HEK293 (cell line): ENCODE data around the gene RHBDL3.

Source experiments
- CTCF ChIA-PET: fragments of 350-600 bp; formaldehyde crosslinking; extraction: SDS; loops from one replicate; lab custom pipeline; 2021; ENCODE audit warnings: antibody characterized with exemption; lab: Yijun Ruan, JAX
- POLR2A ChIA-PET: fragments of 300-600 bp; formaldehyde crosslinking; extraction: SDS; loops from one replicate; lab custom pipeline; 2020; ENCODE audit warnings: antibody characterized with exemption, inconsistent platforms; lab: Yijun Ruan, JAX
- H3K27ac ChIP-seq: fragments of 200-500 bp; sonication (Bioruptor generic); 2 replicates; pipeline ENCODE4 v1.5.1; 2014; ENCODE audit warnings: low read depth, low read length, control low read depth, inconsistent platforms; ENCODE audit errors: extremely low read depth
- H3K36me3 ChIP-seq, 2 experiments: fragments of 200-500 bp in 1 of 2; sonication (Bioruptor generic) in 1 of 2; 1 replicate in 1 of 2; 2 replicates in 1 of 2; pipeline ENCODE4 v1.5.1; 2014 to 2017; ENCODE audit warnings: inconsistent platforms in 2 of 2, low read length in 2 of 2; ENCODE audit not compliant: control insufficient read depth in 2 of 2, insufficient read depth in 1 of 2
- H3K4me1 ChIP-seq: fragments of 200-500 bp; sonication (Bioruptor generic); 2 replicates; pipeline ENCODE4 v1.5.1; 2014; ENCODE audit warnings: mild to moderate bottlenecking, low read length, inconsistent platforms; ENCODE audit not compliant: control insufficient read depth, insufficient read depth
- H3K4me3 ChIP-seq: 2 replicates; pipeline ENCODE4 v1.5.1; 2011; ENCODE audit warnings: low read depth, mild to moderate bottlenecking, control low read depth, low read length, moderate library complexity
- H3K9me3 ChIP-seq: fragments of 200-500 bp; sonication (Bioruptor generic); 2 replicates; pipeline ENCODE4 v1.5.1; 2014; ENCODE audit warnings: low read depth, low read length, inconsistent platforms; ENCODE audit not compliant: control insufficient read depth, insufficient read depth
- GLIS1 ChIP-seq: fragments of 450-650 bp; formaldehyde crosslinking; IDR thresholded peaks from 2 replicates; pipeline ENCODE4 v1.5.1; 2016; ENCODE audit warnings: missing biosample characterization, missing genetic modification characterization
- HOXA7 ChIP-seq: sonication (generic); formaldehyde crosslinking; IDR thresholded peaks from 2 replicates; pipeline ENCODE4 v1.8.1; 2022; ENCODE audit warnings: missing genetic modification reagents, borderline replicate concordance
- SALL2 ChIP-seq: fragments of 450-650 bp; formaldehyde crosslinking; IDR thresholded peaks from 2 replicates; pipeline ENCODE4 v1.5.0; 2017; ENCODE audit warnings: missing biosample characterization, mild to moderate bottlenecking, missing genetic modification characterization, borderline replicate concordance
- YY2 ChIP-seq: fragments of 450-650 bp; formaldehyde crosslinking; IDR thresholded peaks from 2 replicates; pipeline ENCODE4 v1.5.1; 2016; ENCODE audit warnings: missing biosample characterization, missing genetic modification characterization
- ZBTB44 ChIP-seq: fragments of 450-650 bp; IDR thresholded peaks from 2 replicates; pipeline ENCODE4 v1.5.1; 2018; ENCODE audit warnings: missing biosample characterization, mild to moderate bottlenecking, missing genetic modification characterization
- ZBTB48 ChIP-seq: fragments of 450-650 bp; formaldehyde crosslinking; IDR thresholded peaks from 2 replicates; pipeline ENCODE4 v1.5.1; 2016; ENCODE audit warnings: missing biosample characterization, missing genetic modification characterization
- ZBTB8A ChIP-seq: fragments of 450-650 bp; formaldehyde crosslinking; IDR thresholded peaks from 2 replicates; pipeline ENCODE4 v1.5.1; 2016; ENCODE audit warnings: missing biosample characterization, missing genetic modification characterization
- ZEB2 ChIP-seq: fragments of 450-650 bp; formaldehyde crosslinking; IDR thresholded peaks from 2 replicates; pipeline ENCODE4 v1.5.1; 2016; ENCODE audit warnings: missing biosample characterization, missing genetic modification characterization
- ZFP69B ChIP-seq: fragments of 450-650 bp; formaldehyde crosslinking; IDR thresholded peaks from 2 replicates; pipeline ENCODE4 v1.5.1; 2016; ENCODE audit warnings: missing biosample characterization, missing genetic modification characterization
- ZIC2 ChIP-seq: fragments of 450-650 bp; formaldehyde crosslinking; IDR thresholded peaks from 2 replicates; pipeline ENCODE4 v1.5.1; 2016; ENCODE audit warnings: missing biosample characterization, missing genetic modification characterization
- ZNF112 ChIP-seq: fragments of 450-650 bp; formaldehyde crosslinking; IDR thresholded peaks from 2 replicates; pipeline ENCODE4 v1.5.0; 2017; ENCODE audit warnings: missing biosample characterization, missing genetic modification characterization
- ZNF146 ChIP-seq: fragments of 450-650 bp; formaldehyde crosslinking; IDR thresholded peaks from 2 replicates; pipeline ENCODE4 v1.5.1; 2016; ENCODE audit warnings: missing biosample characterization, missing genetic modification characterization
- ZNF416 ChIP-seq: fragments of 450-650 bp; formaldehyde crosslinking; IDR thresholded peaks from 2 replicates; pipeline ENCODE4 v1.5.1; 2016; ENCODE audit warnings: missing biosample characterization, missing genetic modification characterization
- ZNF423 ChIP-seq: fragments of 450-650 bp; formaldehyde crosslinking; IDR thresholded peaks from 2 replicates; pipeline ENCODE4 v1.5.1; 2016; ENCODE audit warnings: missing biosample characterization, missing genetic modification characterization
- ZNF510 ChIP-seq: fragments of 450-650 bp; formaldehyde crosslinking; IDR thresholded peaks from 2 replicates; pipeline ENCODE4 v1.5.1; 2018; ENCODE audit warnings: mild to moderate bottlenecking, missing genetic modification characterization, missing biosample characterization; ENCODE audit not compliant: insufficient replicate concordance
- ZNF514 ChIP-seq: fragments of 450-650 bp; formaldehyde crosslinking; IDR thresholded peaks from 2 replicates; pipeline ENCODE4 v1.5.1; 2016; ENCODE audit warnings: missing biosample characterization, missing genetic modification characterization
- ZNF521 ChIP-seq: fragments of 450-650 bp; formaldehyde crosslinking; IDR thresholded peaks from 2 replicates; pipeline ENCODE4 v1.5.1; 2017; ENCODE audit warnings: missing biosample characterization, mild to moderate bottlenecking, missing genetic modification characterization
- ZNF548 ChIP-seq: fragments of 450-650 bp; formaldehyde crosslinking; IDR thresholded peaks from 2 replicates; pipeline ENCODE4 v1.5.1; 2016; ENCODE audit warnings: missing biosample characterization, missing genetic modification characterization
- ZNF623 ChIP-seq: fragments of 450-650 bp; formaldehyde crosslinking; IDR thresholded peaks from 2 replicates; pipeline ENCODE4 v1.5.1; 2016; ENCODE audit warnings: missing biosample characterization, missing genetic modification characterization
- ZNF76 ChIP-seq: fragments of 450-650 bp; formaldehyde crosslinking; IDR thresholded peaks from 2 replicates; pipeline ENCODE4; 2016; ENCODE audit warnings: low read depth, missing biosample characterization, missing genetic modification characterization, borderline replicate concordance
- TF ChIP-seq, protein P1 (sequence below): fragments of 450-650 bp; formaldehyde crosslinking; IDR thresholded peaks from 2 replicates; pipeline ENCODE4 v1.5.1; 2016; ENCODE audit warnings: missing biosample characterization, missing genetic modification characterization
- TF ChIP-seq, protein P2 (sequence below): fragments of 450-650 bp; formaldehyde crosslinking; IDR thresholded peaks from 2 replicates; pipeline ENCODE4 v1.5.1; 2016; ENCODE audit warnings: missing biosample characterization, missing genetic modification characterization
- TF ChIP-seq, protein P3 (sequence below): IDR thresholded peaks from 2 replicates; pipeline ENCODE4 v1.6.1; 2011; ENCODE audit warnings: mild to moderate bottlenecking, low read depth, low read length, borderline replicate concordance

The RHBDL3 gene

GRCh38 chr17:32323811-32324491, 58.3 kb downstream of the RHBDL3 start:
- H3K36me3 ChIP-seq, result peaks cover 0 to 10% of the 10 kb centered on the region in 2 experiments; a peak in 2 of 3 replicates
- peak overlapping the region; percentile 11; the same call in 1 of the 2 replicates for H3K27ac ChIP-seq
- ChIA-PET POLR2A (no interaction called here), CTCF (interaction anchor here (0.5 to 2.8 kb wide), 2 partner anchors 71 to 101 kb away, joined by 3 to 16 read pairs; no protein-coding TSS in a partner anchor)
- TF ChIP-seq ZIC2, result peak; percentile 62
- peak; percentile 82 for TF ChIP-seq GLIS1
- TF ChIP-seq ZBTB8A (tag by site-specific recombination), result no peak
- no peak for TF ChIP-seq ZNF423
- no peak overlapping the region for H3K4me3 ChIP-seq
- no peaks in the 10 kb centered on the region for H3K9me3 ChIP-seq
- H3K4me1 ChIP-seq, result no peaks in the 10 kb centered on the region

DNA sequence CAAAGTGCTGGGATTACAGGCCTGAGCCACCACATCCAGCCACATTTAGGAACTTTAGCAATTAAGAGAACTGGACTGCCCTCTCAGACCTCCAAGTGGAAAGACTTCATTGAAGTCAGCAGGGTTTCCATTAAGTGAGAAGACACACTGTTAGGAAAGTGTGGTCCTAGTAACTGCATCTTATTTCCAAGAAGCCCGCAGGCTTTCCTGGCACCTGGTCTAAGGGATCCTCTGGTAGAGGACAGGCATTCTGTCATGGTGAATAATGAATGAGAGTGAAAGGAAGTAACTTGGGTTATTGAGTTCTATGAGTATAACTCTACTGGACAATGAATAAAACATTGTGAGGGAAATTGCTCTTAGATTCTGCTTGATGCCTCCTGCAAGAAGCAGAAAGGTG, 62.3 kb downstream of the RHBDL3 start:
- ChIA-PET POLR2A (no interaction called here), CTCF (interaction anchor here (0.6 to 3.3 kb wide), 3 partner anchors 8 to 229 kb away, joined by 3 to 28 read pairs (median 6); no protein-coding TSS in a partner anchor)
- no peak overlapping the region for H3K27ac ChIP-seq

GRCh38 chr17:32330147-32330546, 64.5 kb downstream of the RHBDL3 start:
- Histone ChIP-seq H3K27ac (no peak overlapping the region), H3K4me1 (no peaks in the 10 kb centered on the region), H3K36me3 (peaks cover 31% of the 10 kb centered on the region in 2 experiments), H3K4me3 (no peak overlapping the region), H3K9me3 (no peaks in the 10 kb centered on the region)
- CTCF ChIA-PET, result interaction anchor here (3.3 kb wide), 1 partner anchor 10 kb away, joined by 28 read pairs; no protein-coding TSS in a partner anchor
- POLR2A ChIA-PET, result interaction anchor here (1.5 kb wide), 1 partner anchor 10 kb away, joined by 5 read pairs; no protein-coding TSS in a partner anchor
- TF ChIP-seq, protein P1, sequence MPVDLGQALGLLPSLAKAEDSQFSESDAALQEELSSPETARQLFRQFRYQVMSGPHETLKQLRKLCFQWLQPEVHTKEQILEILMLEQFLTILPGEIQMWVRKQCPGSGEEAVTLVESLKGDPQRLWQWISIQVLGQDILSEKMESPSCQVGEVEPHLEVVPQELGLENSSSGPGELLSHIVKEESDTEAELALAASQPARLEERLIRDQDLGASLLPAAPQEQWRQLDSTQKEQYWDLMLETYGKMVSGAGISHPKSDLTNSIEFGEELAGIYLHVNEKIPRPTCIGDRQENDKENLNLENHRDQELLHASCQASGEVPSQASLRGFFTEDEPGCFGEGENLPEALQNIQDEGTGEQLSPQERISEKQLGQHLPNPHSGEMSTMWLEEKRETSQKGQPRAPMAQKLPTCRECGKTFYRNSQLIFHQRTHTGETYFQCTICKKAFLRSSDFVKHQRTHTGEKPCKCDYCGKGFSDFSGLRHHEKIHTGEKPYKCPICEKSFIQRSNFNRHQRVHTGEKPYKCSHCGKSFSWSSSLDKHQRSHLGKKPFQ (tag by site-specific recombination), result no peak
- TF ChIP-seq ZBTB44 (tag by site-specific recombination), result no peak
- no peak for TF ChIP-seq ZNF623 (tag by site-specific recombination)
- TF ChIP-seq, protein P2, sequence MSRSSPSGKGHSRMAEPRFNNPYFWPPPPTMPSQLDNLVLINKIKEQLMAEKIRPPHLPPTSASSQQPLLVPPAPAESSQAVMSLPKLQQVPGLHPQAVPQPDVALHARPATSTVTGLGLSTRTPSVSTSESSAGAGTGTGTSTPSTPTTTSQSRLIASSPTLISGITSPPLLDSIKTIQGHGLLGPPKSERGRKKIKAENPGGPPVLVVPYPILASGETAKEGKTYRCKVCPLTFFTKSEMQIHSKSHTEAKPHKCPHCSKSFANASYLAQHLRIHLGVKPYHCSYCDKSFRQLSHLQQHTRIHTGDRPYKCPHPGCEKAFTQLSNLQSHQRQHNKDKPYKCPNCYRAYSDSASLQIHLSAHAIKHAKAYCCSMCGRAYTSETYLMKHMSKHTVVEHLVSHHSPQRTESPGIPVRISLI (tag by site-specific recombination), result no peak
- no peak for TF ChIP-seq ZNF112
- no peak for TF ChIP-seq ZNF521
- no peak for TF ChIP-seq ZBTB48 (tag by site-specific recombination)
- TF ChIP-seq, protein P3, sequence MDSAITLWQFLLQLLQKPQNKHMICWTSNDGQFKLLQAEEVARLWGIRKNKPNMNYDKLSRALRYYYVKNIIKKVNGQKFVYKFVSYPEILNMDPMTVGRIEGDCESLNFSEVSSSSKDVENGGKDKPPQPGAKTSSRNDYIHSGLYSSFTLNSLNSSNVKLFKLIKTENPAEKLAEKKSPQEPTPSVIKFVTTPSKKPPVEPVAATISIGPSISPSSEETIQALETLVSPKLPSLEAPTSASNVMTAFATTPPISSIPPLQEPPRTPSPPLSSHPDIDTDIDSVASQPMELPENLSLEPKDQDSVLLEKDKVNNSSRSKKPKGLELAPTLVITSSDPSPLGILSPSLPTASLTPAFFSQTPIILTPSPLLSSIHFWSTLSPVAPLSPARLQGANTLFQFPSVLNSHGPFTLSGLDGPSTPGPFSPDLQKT, result no peak

More for the DNA sequence above, 62.3 kb downstream of the RHBDL3 start:
- Histone ChIP-seq H3K9me3 (no peaks in the 10 kb centered on the region), H3K36me3 (peaks cover 10 to 13% of the 10 kb centered on the region in 2 experiments), H3K4me1 (no peaks in the 10 kb centered on the region), H3K4me3 (no peak overlapping the region)
- no peak for TF ChIP-seq HOXA7 (CRISPR knock-in tag)
- no peak for TF ChIP-seq ZFP69B (tag by site-specific recombination)
- TF ChIP-seq SALL2 (tag by site-specific recombination), result no peak
- TF ChIP-seq, protein P3, result no peak
- TF ChIP-seq ZNF548, result no peak
- TF ChIP-seq ZEB2, result no peak
- no peak for TF ChIP-seq YY2 (tag by site-specific recombination)
- no peak for TF ChIP-seq ZNF510
- TF ChIP-seq ZNF76 (tag by site-specific recombination), result no peak
- TF ChIP-seq ZNF514 (tag by site-specific recombination), result no peak
- no peak for TF ChIP-seq ZNF146 (tag by site-specific recombination)
- TF ChIP-seq ZNF416, result no peak
